Left ventricle myocardium inferior (tissue), 1 donor: ENCODE measurements around the gene SLC35F6. TPM values are rescaled to one million over a fixed set of nuclear protein-coding genes. Genes with fewer than 3 reads are reported as not detected.
A peak's percentile ranks its signal among the peaks of the same experiment; 100 is the strongest.

Experiments used
- DNase-seq: peaks from one replicate; pipeline ENCODE4 v3.0.0-alpha.2; 2020
- H3K27ac ChIP-seq: fragments of 200-600 bp; replicated peaks from 2 replicates; pipeline ENCODE4 v1.8.0; 2021
- H3K27me3 ChIP-seq: fragments of 200-600 bp; 2 replicates; pipeline ENCODE4 v1.8.0; 2021; ENCODE audit warnings: low read depth
- H3K36me3 ChIP-seq: fragments of 200-600 bp; 2 replicates; pipeline ENCODE4 v1.8.0; 2021
- H3K4me1 ChIP-seq: fragments of 200-600 bp; 2 replicates; pipeline ENCODE4 v1.8.0; 2021
- H3K4me3 ChIP-seq: fragments of 200-600 bp; 2 replicates; pipeline ENCODE4 v1.8.0; 2021; ENCODE audit warnings: mild to moderate bottlenecking, moderate library complexity
- H3K9me3 ChIP-seq: fragments of 200-600 bp; replicated peaks from 2 replicates; pipeline ENCODE4 v1.8.0; 2021
- intact Hi-C: fragments of 100-400 bp; cut with micrococcal nuclease; formaldehyde crosslinking; loops from one replicate; pipeline ENCODE4 v1.11.0; 2022
- total RNA-seq: library from RNA; stranded (reverse); fragmentation: NEBNext Ultra II Directional; extraction: Animal tissue kit (Norgen Biotek cat#: 25700); gene quantifications from one replicate; pipeline ENCODE4 v1.2.1, GENCODE V29; 2021
- TF ChIP-seq, protein P1 (sequence below): fragments of 200-600 bp; IDR thresholded peaks from 2 replicates; pipeline ENCODE4 v1.8.0; 2021; ENCODE audit warnings: antibody characterized with exemption, mild to moderate bottlenecking, borderline replicate concordance
- donor health status: DM: no; HTN: yes; CAD: no; lungs with severe emphysema.

SLC35F6 gene
- total RNA-seq, 1 donor from 2014 or later = 19.6 TPM

- TF ChIP-seq, protein P1, sequence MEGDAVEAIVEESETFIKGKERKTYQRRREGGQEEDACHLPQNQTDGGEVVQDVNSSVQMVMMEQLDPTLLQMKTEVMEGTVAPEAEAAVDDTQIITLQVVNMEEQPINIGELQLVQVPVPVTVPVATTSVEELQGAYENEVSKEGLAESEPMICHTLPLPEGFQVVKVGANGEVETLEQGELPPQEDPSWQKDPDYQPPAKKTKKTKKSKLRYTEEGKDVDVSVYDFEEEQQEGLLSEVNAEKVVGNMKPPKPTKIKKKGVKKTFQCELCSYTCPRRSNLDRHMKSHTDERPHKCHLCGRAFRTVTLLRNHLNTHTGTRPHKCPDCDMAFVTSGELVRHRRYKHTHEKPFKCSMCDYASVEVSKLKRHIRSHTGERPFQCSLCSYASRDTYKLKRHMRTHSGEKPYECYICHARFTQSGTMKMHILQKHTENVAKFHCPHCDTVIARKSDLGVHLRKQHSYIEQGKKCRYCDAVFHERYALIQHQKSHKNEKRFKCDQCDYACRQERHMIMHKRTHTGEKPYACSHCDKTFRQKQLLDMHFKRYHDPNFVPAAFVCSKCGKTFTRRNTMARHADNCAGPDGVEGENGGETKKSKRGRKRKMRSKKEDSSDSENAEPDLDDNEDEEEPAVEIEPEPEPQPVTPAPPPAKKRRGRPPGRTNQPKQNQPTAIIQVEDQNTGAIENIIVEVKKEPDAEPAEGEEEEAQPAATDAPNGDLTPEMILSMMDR = no peak
- intact Hi-C loops = no loop called here
- Histone ChIP-seq H3K4me3 (no peak overlapping the region), H3K27ac (peak overlapping the region; percentile 61), H3K9me3 (no peaks in the 10 kb centered on the region), H3K27me3 (peaks cover 19% of the 10 kb centered on the region), H3K36me3 (no peaks in the 10 kb centered on the region), H3K4me1 (peaks cover 57% of the 10 kb centered on the region)
- no peak for DNase-seq
Measured at GRCh38 chr2:26723475-26723874, 40.6 kb upstream of the SLC35F6 start.

DNA sequence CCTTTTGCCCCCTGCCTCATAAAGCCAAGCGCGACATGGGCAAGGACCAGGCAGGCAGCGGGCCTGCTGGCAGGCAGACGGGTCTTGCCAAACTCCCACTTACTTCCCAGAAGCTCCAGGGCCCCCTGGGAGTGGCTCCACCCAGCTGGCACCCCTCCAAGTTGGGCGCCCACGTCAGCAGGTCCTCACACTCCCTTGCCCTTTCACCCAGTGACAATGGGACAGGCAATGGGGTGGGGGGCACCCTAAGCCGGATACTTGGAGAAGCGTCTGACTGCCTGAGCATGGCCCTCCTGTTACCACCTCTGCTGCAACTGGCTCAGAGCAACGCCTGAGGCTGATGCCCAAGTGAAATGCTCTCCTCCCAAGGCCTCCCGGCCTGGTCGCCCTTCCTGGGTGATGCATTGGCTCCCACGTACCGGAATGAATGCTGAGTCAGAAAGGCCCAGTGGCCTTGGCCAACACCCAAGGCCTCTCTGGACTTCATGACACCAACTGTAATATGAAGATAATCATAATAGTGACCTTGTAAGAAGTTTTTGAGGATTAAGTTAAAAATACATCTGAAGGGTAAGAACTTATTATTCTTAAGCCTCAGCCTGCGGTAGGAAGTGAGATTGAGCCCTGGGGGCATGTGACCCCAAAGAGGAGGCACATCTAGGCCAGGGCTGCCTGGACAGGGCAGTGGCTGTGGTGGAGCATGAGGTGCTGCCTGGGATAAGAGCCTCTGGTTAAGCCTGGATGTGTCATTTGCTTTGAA, 39.9 kb upstream of the SLC35F6 start:
- Histone ChIP-seq H3K36me3 (no peaks in the 10 kb centered on the region), H3K4me1 (peaks cover 57% of the 10 kb centered on the region), H3K4me3 (no peak overlapping the region), H3K27ac (peak overlapping the region; percentile 61), H3K9me3 (no peaks in the 10 kb centered on the region), H3K27me3 (peaks cover 24% of the 10 kb centered on the region)
- TF ChIP-seq, protein P1 = no peak
- intact Hi-C loops = no loop called here
- DNase-seq = peak; percentile 58

DNA sequence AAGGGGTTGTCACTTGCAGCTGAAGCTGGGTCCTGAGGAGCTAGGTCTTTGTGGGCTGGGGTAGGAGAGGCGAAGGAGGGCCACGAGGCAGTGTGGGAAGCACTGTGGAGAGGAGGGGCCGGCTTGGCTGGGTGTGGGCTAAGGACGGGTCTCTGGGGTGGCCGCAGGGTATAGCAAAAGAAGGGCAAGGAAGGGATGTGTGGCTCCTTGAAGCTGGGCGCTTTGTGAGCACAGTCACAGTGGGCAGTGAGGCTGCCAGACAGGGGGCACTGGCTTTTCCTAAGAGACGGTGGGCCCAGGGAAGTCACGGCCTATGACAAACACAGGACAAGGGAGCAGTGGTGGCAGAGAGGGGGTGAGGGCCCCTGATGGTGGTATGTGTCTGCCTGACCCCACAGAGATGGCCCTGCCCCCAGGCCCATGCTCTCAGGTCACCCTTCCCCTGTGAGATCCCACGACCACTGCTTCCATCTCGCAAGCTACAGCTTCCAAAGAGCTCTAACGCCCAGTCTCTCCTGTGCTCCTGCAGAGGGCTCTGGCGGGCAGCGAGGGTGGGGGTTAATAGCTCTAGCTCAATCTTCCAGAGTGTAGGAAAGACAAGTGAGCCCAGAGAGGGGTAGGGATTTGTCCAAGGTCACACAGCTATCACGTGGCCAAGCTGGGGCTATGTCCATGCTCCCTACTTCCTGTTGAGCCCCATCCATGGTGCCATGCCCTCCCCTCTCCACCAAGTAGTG, 39.1 kb upstream of the SLC35F6 start:
- H3K9me3 ChIP-seq = no peaks in the 10 kb centered on the region
- TF ChIP-seq, protein P1 = no peak
- peaks cover 24% of the 10 kb centered on the region for H3K27me3 ChIP-seq
- H3K4me1 ChIP-seq = peaks cover 50% of the 10 kb centered on the region
- H3K36me3 ChIP-seq = no peaks in the 10 kb centered on the region
- no peak overlapping the region for H3K4me3 ChIP-seq
- no peak for DNase-seq
- intact Hi-C loops = no loop called here
- H3K27ac ChIP-seq = peak overlapping the region; percentile 61

DNA sequence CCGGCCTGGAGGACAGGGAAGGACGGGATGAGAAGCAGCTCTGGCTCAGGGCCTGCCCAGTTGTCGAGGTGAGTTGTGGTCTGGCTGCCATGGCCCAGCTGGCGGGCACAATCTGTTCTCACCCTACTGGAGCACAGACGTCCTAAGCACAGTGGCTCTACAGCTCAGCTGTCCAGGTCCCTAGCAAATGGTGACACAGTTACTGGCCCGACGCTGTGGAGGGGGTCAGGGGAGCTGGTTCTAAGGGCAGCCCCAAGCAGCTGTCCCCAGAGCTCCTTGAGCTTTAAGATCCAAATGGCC, 38.6 kb upstream of the SLC35F6 start:
- no peak overlapping the region for H3K4me3 ChIP-seq
- H3K27ac ChIP-seq = peak overlapping the region; percentile 61
- H3K9me3 ChIP-seq = no peaks in the 10 kb centered on the region
- H3K27me3 ChIP-seq = peaks cover 24% of the 10 kb centered on the region
- H3K4me1 ChIP-seq = peaks cover 45% of the 10 kb centered on the region
- peak; percentile 30 for DNase-seq
- TF ChIP-seq, protein P1 = no peak
- intact Hi-C loops = no loop called here
- H3K36me3 ChIP-seq = no peaks in the 10 kb centered on the region

- no peak for DNase-seq
- Histone ChIP-seq H3K36me3 (no peaks in the 10 kb centered on the region), H3K4me1 (peaks cover 37% of the 10 kb centered on the region), H3K27ac (no peak overlapping the region), H3K27me3 (peaks cover 24% of the 10 kb centered on the region), H3K9me3 (no peaks in the 10 kb centered on the region), H3K4me3 (no peak overlapping the region)
- intact Hi-C loops = no loop called here
- TF ChIP-seq, protein P1 = no peak
Measured at GRCh38 chr2:26726228-26726627, 37.9 kb upstream of the SLC35F6 start.
